Natural killer cell (primary cell): ENCODE data around the gene PERM1. TPM values are rescaled to one million over a fixed set of nuclear protein-coding genes. Genes with fewer than 3 reads are reported as not detected.

Experiments
- ATAC-seq, 3 donors: fragments of 150-1000 bp in 2 of 3; fragments of 200-7000 bp in 1 of 3; cut with Tn5 transposase; 1 replicate in 1 of 3; 2 replicates in 2 of 3; pipeline ENCODE4 v1.10.0; 2021; ENCODE audit warnings: mild to moderate bottlenecking in 2 of 3, moderate library complexity in 2 of 3
- DNase-seq, 2 donors: peaks; one replicate each; pipeline versions ENCODE4 v3.0.0 to v3.0.0-alpha.2; 2013 to 2021; ENCODE audit warnings: mixed read lengths in 1 of 2
- H3K27ac ChIP-seq: one replicate; pipeline ENCODE4 v1.5.1; 2013; ENCODE audit warnings: mild to moderate bottlenecking, low read length
- H3K27me3 ChIP-seq: one replicate; pipeline ENCODE4 v1.6.1; 2013; ENCODE audit warnings: low read length; ENCODE audit not compliant: control insufficient read depth, insufficient read depth
- H3K36me3 ChIP-seq: one replicate; pipeline ENCODE4 v1.6.1; 2013; ENCODE audit warnings: low read length; ENCODE audit not compliant: control insufficient read depth, insufficient read depth
- H3K4me1 ChIP-seq: one replicate; pipeline ENCODE4 v1.6.1; 2013; ENCODE audit warnings: low read length; ENCODE audit not compliant: control insufficient read depth, insufficient read depth
- H3K4me3 ChIP-seq: one replicate; pipeline ENCODE4 v1.5.1; 2013; ENCODE audit warnings: low read length
- H3K9me3 ChIP-seq: one replicate; pipeline ENCODE4 v1.6.1; 2013; ENCODE audit warnings: low read length; ENCODE audit not compliant: control insufficient read depth, insufficient read depth
- H3K27ac Mint-ChIP-seq, 2 donors: one replicate each; pipeline ENCODE4 v1.8.0; 2022; ENCODE audit warnings: mild to moderate bottlenecking in 2 of 2, mixed read lengths in 2 of 2, moderate library complexity in 1 of 2
- H3K27me3 Mint-ChIP-seq, 2 donors: one replicate each; pipeline ENCODE4 v1.8.0; 2022; ENCODE audit warnings: low read depth in 2 of 2, mixed read lengths in 2 of 2
- H3K36me3 Mint-ChIP-seq: one replicate; pipeline ENCODE4 v1.8.0; 2022; ENCODE audit warnings: mixed read lengths
- H3K4me1 Mint-ChIP-seq, 2 donors: one replicate each; pipeline ENCODE4 v1.8.0; 2022; ENCODE audit warnings: mixed read lengths in 2 of 2
- H3K4me3 Mint-ChIP-seq: one replicate; pipeline ENCODE4 v1.8.0; 2022; ENCODE audit warnings: mild to moderate bottlenecking, moderate library complexity, mixed read lengths
- H3K9me3 Mint-ChIP-seq, 2 donors: one replicate each; pipeline ENCODE4 v1.8.0; 2022; ENCODE audit warnings: mixed read lengths in 2 of 2
- CTCF ChIP-seq: fragments of 200-600 bp; IDR thresholded peaks from one replicate; pipeline ENCODE4 v1.8.0; 2022; ENCODE audit warnings: antibody characterized with exemption
- WGBS: methylation state at CpG from one replicate; pipeline ENCODE4 v1.1.7; 2013; ENCODE audit warnings: missing lambda C conversion rate; ENCODE audit not compliant: insufficient coverage; 5-methylcytosine and 5-hydroxymethylcytosine counted together
- intact Hi-C: fragments of 100-400 bp; cut with micrococcal nuclease; formaldehyde crosslinking; loops from one replicate; pipeline ENCODE4 v1.14.2; 2022
- total RNA-seq, 4 donors: library from RNA; stranded (reverse); fragments of 120-200 nt in 1 of 4; gene quantifications; one replicate each; pipeline versions ENCODE4 v1.2.3 to v1.2.4, GENCODE V29; 2013 to 2022

Gene PERM1
- total RNA-seq, 3 donors from 2014 or later (not counting 1 experiment from before 2014, with no cell fraction given), result not detected

GRCh38 chr1:1001057-1001783 lies 19.3 kb upstream of the PERM1 start:
- DNase-seq (peak in 1 of 2 donors; percentile 42), ATAC-seq (no peak)
- H3K27ac Mint-ChIP-seq, result peak overlapping the region; percentile 80 to 90
- Histone ChIP-seq H3K4me3 (no peak overlapping the region), H3K27me3 (peaks cover 46% of the 10 kb centered on the region), H3K36me3 (no peaks in the 10 kb centered on the region), H3K4me1 (peaks cover 51% of the 10 kb centered on the region), H3K27ac (no peak overlapping the region), H3K9me3 (no peaks in the 10 kb centered on the region)
- no peaks in the 10 kb centered on the region for H3K36me3 Mint-ChIP-seq
- H3K4me1 Mint-ChIP-seq, result peaks cover 15 to 17% of the 10 kb centered on the region in 2 donors
- peaks cover 11 to 38% of the 10 kb centered on the region in 2 donors for H3K27me3 Mint-ChIP-seq
- intact Hi-C loops, result no loop called here
- TF ChIP-seq CTCF, result no peak
- no peaks in the 10 kb centered on the region for H3K9me3 Mint-ChIP-seq
- WGBS, result 3% methylated on average over 58 of the region's 58 CpGs
- H3K4me3 Mint-ChIP-seq, result peak overlapping the region; percentile 84

- no peaks in the 10 kb centered on the region for H3K36me3 Mint-ChIP-seq
- H3K4me1 Mint-ChIP-seq, result peaks cover 15 to 22% of the 10 kb centered on the region in 2 donors
- 2% methylated on average over 75 of the region's 75 CpGs for WGBS
- H3K27me3 ChIP-seq, result peaks cover 46% of the 10 kb centered on the region
- no peak overlapping the region for H3K27ac ChIP-seq
- TF ChIP-seq CTCF, result no peak
- intact Hi-C loops, result no loop called here
- DNase-seq, result peak; percentile 84 to 91
- H3K27me3 Mint-ChIP-seq, result peaks cover 11 to 39% of the 10 kb centered on the region in 2 donors
- no peaks in the 10 kb centered on the region for H3K9me3 ChIP-seq
- peak overlapping the region; percentile 84 for H3K4me3 Mint-ChIP-seq
- H3K36me3 ChIP-seq, result no peaks in the 10 kb centered on the region
- H3K27ac Mint-ChIP-seq, result peak overlapping the region; percentile 80 to 90
- H3K9me3 Mint-ChIP-seq, result no peaks in the 10 kb centered on the region
- H3K4me3 ChIP-seq, result peak overlapping the region; percentile 21
- peaks cover 55% of the 10 kb centered on the region for H3K4me1 ChIP-seq
- peak; percentile 52 to 56 (median 55) for ATAC-seq
Observed at GRCh38 chr1:1000357-1001056, 18.6 kb upstream of the PERM1 start.

- H3K4me3 ChIP-seq, result peak within 1 kb of the TSS; percentile 21
- intact Hi-C loops, result no loop called here
- ATAC-seq, result peak; percentile 52 to 65 (median 58)
- H3K4me1 ChIP-seq, result peaks cover 48% of the 10 kb centered on the region
- peaks cover 9 to 17% of the 10 kb centered on the region in 2 donors for H3K4me1 Mint-ChIP-seq
- H3K36me3 Mint-ChIP-seq, result no peaks in the 10 kb centered on the region
- H3K9me3 Mint-ChIP-seq, result no peaks in the 10 kb centered on the region
- peak; percentile 65 to 80 for DNase-seq
- no peaks in the 10 kb centered on the region for H3K36me3 ChIP-seq
- no peaks in the 10 kb centered on the region for H3K9me3 ChIP-seq
- TF ChIP-seq CTCF, result no peak
- peak within 1 kb of the TSS; percentile 80 to 90 for H3K27ac Mint-ChIP-seq
- no peak within 1 kb of the TSS for H3K27ac ChIP-seq
- H3K27me3 Mint-ChIP-seq, result peaks cover 9 to 36% of the 10 kb centered on the region in 2 donors
- H3K4me3 Mint-ChIP-seq, result peak within 1 kb of the TSS; percentile 84
- under 1% methylated on average over 94 of the region's 95 CpGs for WGBS
- H3K27me3 ChIP-seq, result peaks cover 46% of the 10 kb centered on the region
Observed at GRCh38 chr1:999725-1000356, 17.9 kb upstream of the PERM1 start, which contains the start of gene HES4. TSS of gene HES4 (minus strand) at chr1:1000097. CDS start at chr1:999973, 124 bp downstream.
